HG03439 (cell line): ENCODE measurements around the gene GLYATL3.

Experiments used
- ATAC-seq: cut with Tn5 transposase; IDR thresholded peaks from one replicate; pipeline ENCODE4 v1.9.1; 2021; ENCODE audit warnings: mild to moderate bottlenecking, moderate library complexity; ENCODE audit not compliant: unreplicated experiment

GLYATL3 gene

GRCh38 chr6:49513153-49513989 lies 13.6 kb downstream of the GLYATL3 start:
- ATAC-seq, result no peak

GRCh38 chr6:49514571-49515484 lies 15.1 kb downstream of the GLYATL3 start:
- no peak for ATAC-seq

- no peak for ATAC-seq
Measured at GRCh38 chr6:49515485-49516146, 15.9 kb downstream of the GLYATL3 start.

- ATAC-seq, result no peak
Measured at GRCh38 chr6:49516147-49516505, 16.4 kb downstream of the GLYATL3 start.

GRCh38 chr6:49517919-49518318 lies 18.2 kb downstream of the GLYATL3 start:
- ATAC-seq, result no peak

- peak; percentile 87 for ATAC-seq
Measured at GRCh38 chr6:49519660-49520059, 19.9 kb downstream of the GLYATL3 start.

GRCh38 chr6:49522710-49523593 lies 23.2 kb downstream of the GLYATL3 start:
- no peak for ATAC-seq

- ATAC-seq, result no peak
Measured at GRCh38 chr6:49523901-49524300, 24.2 kb downstream of the GLYATL3 start.

GRCh38 chr6:49524541-49524940 lies 24.8 kb downstream of the GLYATL3 start:
- no peak for ATAC-seq

GRCh38 chr6:49526598-49526997 lies 26.9 kb downstream of the GLYATL3 start:
- no peak for ATAC-seq

GRCh38 chr6:49527320-49527719 lies 27.6 kb downstream of the GLYATL3 start:
- ATAC-seq, result no peak

GRCh38 chr6:49528571-49528970 lies 28.8 kb downstream of the GLYATL3 start:
- no peak for ATAC-seq

- ATAC-seq, result no peak
Measured at GRCh38 chr6:49530141-49530776, 30.5 kb downstream of the GLYATL3 start.

GRCh38 chr6:49531774-49532569 lies 32.2 kb downstream of the GLYATL3 start:
- peak; percentile 94 for ATAC-seq

- no peak for ATAC-seq
Measured at GRCh38 chr6:49535795-49536194, 36.1 kb downstream of the GLYATL3 start.

GRCh38 chr6:49539102-49539501 lies 39.4 kb downstream of the GLYATL3 start:
- no peak for ATAC-seq

- ATAC-seq, result no peak
Measured at GRCh38 chr6:49540614-49541013, 40.9 kb downstream of the GLYATL3 start.

- no peak for ATAC-seq
Measured at GRCh38 chr6:49541210-49541724, 41.5 kb downstream of the GLYATL3 start.

GRCh38 chr6:49541936-49542335 lies 42.2 kb downstream of the GLYATL3 start:
- no peak for ATAC-seq
